ENCODE measurements around the gene E4F1.

GRCh38 chr16:2199095-2199494 is 24.3 kb upstream of the E4F1 start:
- no peak for TF ChIP-seq MYC (IDR thresholded peaks at IDR 0.05; ENCODE audit: low read depth, low read length)
- no peak for TF ChIP-seq CTCF (IDR thresholded peaks at IDR 0.05; ENCODE audit: low read depth, low read length)
- TF ChIP-seq MAX (IDR thresholded peaks at IDR 0.05; ENCODE audit: low read depth, low read length) = no peak

Measured in NB4 (cell line).